HG03095 (cell line): ENCODE measurements around the gene LRIT1.
"Not testable (repeated sequence)": the region's sequence is repeated elsewhere in the genome, so short reads cannot be mapped to it uniquely, and the experiment has no call there.

Experiments used
- ATAC-seq: cut with Tn5 transposase; IDR thresholded peaks from one replicate; pipeline ENCODE4 v1.9.1; 2021; ENCODE audit warnings: moderate library complexity; ENCODE audit not compliant: unreplicated experiment

LRIT1 gene

GRCh38 chr10:84241185-84241790 lies at the start of gene LRIT1:
Gene LRIT1, minus strand, starts transcription at chr10:84241546. Its CDS starts 107 bp downstream, at chr10:84241439.
- ATAC-seq, result no peak

GRCh38 chr10:84290235-84290634 lies 48.9 kb upstream of the LRIT1 start:
- ATAC-seq, result no peak

- no peak for ATAC-seq
Observed at GRCh38 chr10:84289521-84290200, 48.3 kb upstream of the LRIT1 start.

- ATAC-seq, result no peak
Observed at GRCh38 chr10:84288151-84288550, 46.8 kb upstream of the LRIT1 start.

- ATAC-seq, result no peak
Observed at GRCh38 chr10:84286695-84287094, 45.3 kb upstream of the LRIT1 start.

- ATAC-seq, result not testable (repeated sequence)
Observed at GRCh38 chr10:84279876-84280475, 38.6 kb upstream of the LRIT1 start.

GRCh38 chr10:84270708-84271107 lies 29.4 kb upstream of the LRIT1 start:
- ATAC-seq, result no peak

GRCh38 chr10:84269773-84270172 lies 28.4 kb upstream of the LRIT1 start:
- ATAC-seq, result no peak

- no peak for ATAC-seq
Observed at GRCh38 chr10:84269162-84269561, 27.8 kb upstream of the LRIT1 start.

- ATAC-seq, result peak; percentile 60
Observed at GRCh38 chr10:84267503-84268126, 26.3 kb upstream of the LRIT1 start.

GRCh38 chr10:84265418-84265817 lies 24.1 kb upstream of the LRIT1 start:
- ATAC-seq, result no peak

GRCh38 chr10:84264611-84265141 lies 23.3 kb upstream of the LRIT1 start:
- ATAC-seq, result peak; percentile 91

GRCh38 chr10:84263716-84264115 lies 22.4 kb upstream of the LRIT1 start:
- ATAC-seq, result no peak

GRCh38 chr10:84262190-84262956 lies 21.0 kb upstream of the LRIT1 start:
- no peak for ATAC-seq

- ATAC-seq, result no peak
Observed at GRCh38 chr10:84261236-84261915, 20.0 kb upstream of the LRIT1 start.

- ATAC-seq, result no peak
Observed at GRCh38 chr10:84258034-84258695, 16.8 kb upstream of the LRIT1 start.

- ATAC-seq, result no peak
Observed at GRCh38 chr10:84257343-84258020, 16.1 kb upstream of the LRIT1 start.

GRCh38 chr10:84256510-84257342 lies 15.4 kb upstream of the LRIT1 start:
- peak; percentile 62 for ATAC-seq
